Activated CD4-positive, alpha-beta memory T cell treated with anti-CD3 and anti-CD28 coated beads, Interleukin-2, amount 10 ng/mL, durations not matched to agents 7 days and 5 days (primary cell): ENCODE data around the gene AP4B1. TPM values are rescaled to one million over a fixed set of nuclear protein-coding genes. Genes with fewer than 3 reads are reported as not detected.
"Not testable (repeated sequence)": the region's sequence is repeated elsewhere in the genome, so short reads cannot be mapped to it uniquely, and the experiment has no call there.

Source experiments
- CTCF ChIA-PET: fragments of 350-600 bp; sonication (Branson Sonifier 250); formaldehyde crosslinking; loops from one replicate; lab custom pipeline; 2021; ENCODE audit warnings: antibody characterized with exemption, inconsistent platforms; lab: Charles Lee
- POLR2A ChIA-PET: fragments of 350-600 bp; sonication (Branson Sonifier 250); formaldehyde crosslinking; loops from one replicate; lab custom pipeline; 2021; ENCODE audit warnings: antibody characterized with exemption; lab: Charles Lee
- DNase-seq: peaks from one replicate; pipeline ENCODE4 v3.0.0-alpha.2; 2020
- H3K27ac Mint-ChIP-seq: one replicate; pipeline ENCODE4 v1.8.0; 2021; ENCODE audit warnings: mild to moderate bottlenecking, mixed read lengths
- H3K27me3 Mint-ChIP-seq: one replicate; pipeline ENCODE4 v1.8.0; 2021; ENCODE audit warnings: mixed read lengths
- H3K36me3 Mint-ChIP-seq: one replicate; pipeline ENCODE4 v1.8.0; 2021; ENCODE audit warnings: low read depth, mixed read lengths
- H3K4me1 Mint-ChIP-seq: one replicate; pipeline ENCODE4 v1.8.0; 2021; ENCODE audit warnings: mixed read lengths
- H3K4me3 Mint-ChIP-seq: one replicate; pipeline ENCODE4 v1.8.0; 2021; ENCODE audit warnings: mild to moderate bottlenecking, mixed read lengths
- H3K9me3 Mint-ChIP-seq: one replicate; pipeline ENCODE4 v1.8.0; 2021; ENCODE audit warnings: mixed read lengths
- total RNA-seq, 2 experiments: library from RNA; stranded (reverse); gene quantifications; one replicate each; pipeline ENCODE4 v1.2.3, GENCODE V29; 2021

AP4B1 gene
- total RNA-seq, 2 experiments from 2014 or later = 53.7 to 56.7 TPM

- H3K27ac Mint-ChIP-seq, CTCF ChIA-PET, H3K9me3 Mint-ChIP-seq, DNase-seq, H3K27me3 Mint-ChIP-seq, H3K4me3 Mint-ChIP-seq: not testable (repeated sequence)
- Mint-ChIP-seq H3K36me3 (peaks cover 75% of the 10 kb centered on the region), H3K4me1 (peaks cover 30% of the 10 kb centered on the region)
- POLR2A ChIA-PET = interaction anchor here (1.1 to 1.4 kb wide), 2 partner anchors 17 to 52 kb away, joined by 3 to 4 read pairs; partner anchors contain the start of gene AP4B1
Measured at GRCh38 chr1:113852694-113853093, 51.9 kb downstream of the AP4B1 start.

GRCh38 chr1:113850127-113850796, 54.3 kb downstream of the AP4B1 start:
- H3K27ac Mint-ChIP-seq = no peak overlapping the region
- peaks cover 24% of the 10 kb centered on the region for H3K4me1 Mint-ChIP-seq
- DNase-seq = no peak
- no peaks in the 10 kb centered on the region for H3K9me3 Mint-ChIP-seq
- no peaks in the 10 kb centered on the region for H3K27me3 Mint-ChIP-seq
- ChIA-PET POLR2A (interaction anchor here (0.6 to 1.0 kb wide), 6 partner anchors 20 to 90 kb away, joined by 3 to 5 read pairs (median 3); partner anchors contain the start of gene DCLRE1B), CTCF (interaction anchor here (1.1 to 2.1 kb wide), 3 partner anchors 9 to 79 kb away, joined by 3 to 7 read pairs (median 4); partner anchors contain the start of gene HIPK1)
- peaks cover 79% of the 10 kb centered on the region for H3K36me3 Mint-ChIP-seq
- H3K4me3 Mint-ChIP-seq = no peak overlapping the region

GRCh38 chr1:113849072-113849471, 55.5 kb downstream of the AP4B1 start:
- Mint-ChIP-seq H3K27me3 (no peaks in the 10 kb centered on the region), H3K4me1 (peaks cover 14% of the 10 kb centered on the region), H3K9me3 (no peaks in the 10 kb centered on the region), H3K36me3 (peaks cover 71% of the 10 kb centered on the region), H3K4me3 (no peak overlapping the region), H3K27ac (no peak overlapping the region)
- no peak for DNase-seq
- POLR2A ChIA-PET = no interaction called here
- CTCF ChIA-PET = no interaction called here

- peaks cover 77% of the 10 kb centered on the region for H3K36me3 Mint-ChIP-seq
- H3K27ac Mint-ChIP-seq = no peak overlapping the region
- H3K27me3 Mint-ChIP-seq = no peaks in the 10 kb centered on the region
- ChIA-PET CTCF (no interaction called here), POLR2A (no interaction called here)
- H3K4me3 Mint-ChIP-seq = no peak overlapping the region
- no peak for DNase-seq
- no peaks in the 10 kb centered on the region for H3K9me3 Mint-ChIP-seq
- peaks cover 11% of the 10 kb centered on the region for H3K4me1 Mint-ChIP-seq
Measured at GRCh38 chr1:113846391-113847035, 58.1 kb downstream of the AP4B1 start.

Other genes with a start within 250 kb of the AP4B1 start
- gene PHTF1, start 145.3 kb downstream of the AP4B1 start, total RNA-seq = 10 to 100 TPM; 22.1 to 23.0 TPM
- gene RSBN1, start 92.3 kb downstream of the AP4B1 start, total RNA-seq = 10 to 100 TPM; 27.9 to 32.1 TPM
- 10 to 100 TPM; 79.4 to 81.1 TPM for gene PTPN22, start 33.1 kb downstream of the AP4B1 start, total RNA-seq
- gene BCL2L15, start 17.2 kb downstream of the AP4B1 start, total RNA-seq = 1 to 10 TPM; 1.6 to 2.9 TPM
- gene DCLRE1B, start 527 bp upstream of the AP4B1 start, total RNA-seq = 10 to 100 TPM; 13.2 to 14.4 TPM
- 10 to 100 TPM; 89.5 to 92.5 TPM for gene HIPK1, start 24.5 kb upstream of the AP4B1 start, total RNA-seq
- gene OLFML3, start 74.7 kb upstream of the AP4B1 start, total RNA-seq = under 1 TPM; 0.20 to 0.45 TPM
- gene SYT6, start 249.1 kb upstream of the AP4B1 start, total RNA-seq = not detected